ENCODE data around the gene PIPOX.

DNA sequence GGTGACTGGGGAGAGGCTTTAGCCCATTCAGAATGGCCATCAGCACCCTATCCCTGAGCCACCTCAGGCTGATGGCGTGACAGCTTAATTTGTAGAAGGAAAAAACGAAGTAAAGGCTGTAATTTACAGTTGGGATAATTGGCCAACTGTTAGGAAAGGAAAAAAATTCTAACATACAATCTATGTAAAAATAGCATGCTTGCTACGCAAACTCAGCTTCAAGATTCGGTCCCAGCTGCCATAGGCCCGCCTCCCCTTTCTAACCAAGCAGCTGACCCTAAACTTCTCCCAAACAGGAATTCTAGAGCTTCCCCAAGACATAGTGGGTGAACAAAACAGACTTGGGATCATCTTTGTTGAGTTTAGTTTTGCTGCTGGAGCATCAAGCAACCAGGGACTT lies 42.0 kb upstream of the PIPOX start:
- TF ChIP-seq CTCF (IDR thresholded peaks at IDR 0.05; ENCODE audit: low read depth, low read length, poor library complexity, severe bottlenecking), result no peak
- no peak for TF ChIP-seq EZH2phosphoT487 (IDR thresholded peaks at IDR 0.05; ENCODE audit: borderline replicate concordance, low read length)

All from DOHH2 (cell line).